GM18505 (cell line): ENCODE data around the gene GTF3C5.

ENCODE experiments used
- ATAC-seq: cut with Tn5 transposase; IDR thresholded peaks from one replicate; pipeline ENCODE4 v1.9.1; 2021; ENCODE audit not compliant: unreplicated experiment
- POLR2A ChIP-seq: IDR thresholded peaks from 4 replicates; pipeline ENCODE4 v1.6.1; 2011; ENCODE audit warnings: borderline replicate concordance; ENCODE audit not compliant: insufficient read depth, insufficient read length; ENCODE audit errors: extremely low read depth

GTF3C5 gene

GRCh38 chr9:133046900-133047295, 16.1 kb downstream of the GTF3C5 start:
- no peak for ATAC-seq

GRCh38 chr9:133048595-133048994, 17.8 kb downstream of the GTF3C5 start:
- ATAC-seq: no peak
- TF ChIP-seq POLR2A: no peak

More at GRCh38 chr9:133046900-133047295, 16.1 kb downstream of the GTF3C5 start:
- no peak for TF ChIP-seq POLR2A

GRCh38 chr9:133049043-133049442, 18.2 kb downstream of the GTF3C5 start:
- ATAC-seq: no peak
- TF ChIP-seq POLR2A: no peak

- ATAC-seq: no peak
- no peak for TF ChIP-seq POLR2A
These were observed 19.3 kb downstream of the GTF3C5 start for GRCh38 chr9:133050142-133050541.

GRCh38 chr9:133050781-133051180, 20.0 kb downstream of the GTF3C5 start:
- no peak for TF ChIP-seq POLR2A
- no peak for ATAC-seq

- no peak for ATAC-seq
- no peak for TF ChIP-seq POLR2A
These were observed 20.6 kb downstream of the GTF3C5 start for GRCh38 chr9:133051281-133051900.

GRCh38 chr9:133051966-133052539, 21.3 kb downstream of the GTF3C5 start:
- no peak for TF ChIP-seq POLR2A
- no peak for ATAC-seq

GRCh38 chr9:133054194-133054890, 23.5 kb downstream of the GTF3C5 start:
- ATAC-seq: no peak
- TF ChIP-seq POLR2A: no peak

- no peak for ATAC-seq
- no peak for TF ChIP-seq POLR2A
These were observed 24.2 kb downstream of the GTF3C5 start for GRCh38 chr9:133054966-133055365.

GRCh38 chr9:133055788-133056420, 25.1 kb downstream of the GTF3C5 start:
- ATAC-seq: no peak
- TF ChIP-seq POLR2A: no peak

GRCh38 chr9:133056533-133056932, 25.7 kb downstream of the GTF3C5 start:
- ATAC-seq: no peak
- TF ChIP-seq POLR2A: no peak

GRCh38 chr9:133057006-133057405, 26.2 kb downstream of the GTF3C5 start:
- ATAC-seq: no peak

GRCh38 chr9:133057553-133057952, 26.8 kb downstream of the GTF3C5 start:
- no peak for TF ChIP-seq POLR2A
- ATAC-seq: no peak

More at GRCh38 chr9:133057006-133057405, 26.2 kb downstream of the GTF3C5 start:
- TF ChIP-seq POLR2A: no peak
